Activated T-cell treated with anti-CD3 and anti-CD28 coated beads, Interleukin-2, amount 50 U/mL, for 48 hours (primary cell): Measurements from ENCODE around the gene TMEM40.
"Not testable (repeated sequence)": the region's sequence is repeated elsewhere in the genome, so short reads cannot be mapped to it uniquely, and the experiment has no call there.

Source experiments
- DNase-seq, 2 experiments: peaks; one replicate each; pipeline ENCODE4 v3.0.0-alpha.2; 2020

TMEM40 gene

GRCh38 chr3:12759097-12759679 lies at the start of gene TMEM40:
Gene TMEM40 (minus strand): TSS chr3:12759259. CDS start chr3:12749832, 9,427 bp downstream.
- DNase-seq = no peak

- no peak for DNase-seq
Observed at GRCh38 chr3:12808587-12808986, 49.5 kb upstream of the TMEM40 start.

GRCh38 chr3:12807601-12808359 lies 48.7 kb upstream of the TMEM40 start:
- no peak for DNase-seq

- DNase-seq = no peak
Observed at GRCh38 chr3:12807066-12807465, 48.0 kb upstream of the TMEM40 start.

GRCh38 chr3:12803371-12803770 lies 44.3 kb upstream of the TMEM40 start:
- no peak for DNase-seq

GRCh38 chr3:12799525-12800440 lies 40.7 kb upstream of the TMEM40 start:
- no peak for DNase-seq

- no peak for DNase-seq
Observed at GRCh38 chr3:12798559-12799179, 39.6 kb upstream of the TMEM40 start.

- DNase-seq = no peak
Observed at GRCh38 chr3:12797892-12798558, 39.0 kb upstream of the TMEM40 start.

GRCh38 chr3:12797124-12797891 lies 38.2 kb upstream of the TMEM40 start:
- DNase-seq = no peak

GRCh38 chr3:12796171-12797123 lies 37.4 kb upstream of the TMEM40 start, which contains the start of gene CAND2:
Gene CAND2 (plus strand): TSS chr3:12796680. CDS start chr3:12796721, 41 bp downstream.
- peak; percentile 46 to 64 for DNase-seq

GRCh38 chr3:12793701-12794100 lies 34.6 kb upstream of the TMEM40 start:
- no peak for DNase-seq

GRCh38 chr3:12791430-12791829 lies 32.4 kb upstream of the TMEM40 start:
- no peak for DNase-seq

- not testable (repeated sequence) for DNase-seq
Observed at GRCh38 chr3:12787967-12788690, 29.1 kb upstream of the TMEM40 start.

- DNase-seq = peak; percentile 85
Observed at GRCh38 chr3:12787346-12787745, 28.3 kb upstream of the TMEM40 start.

- no peak for DNase-seq
Observed at GRCh38 chr3:12785096-12785495, 26.0 kb upstream of the TMEM40 start.

- no peak for DNase-seq
Observed at GRCh38 chr3:12782172-12782815, 23.2 kb upstream of the TMEM40 start.

- DNase-seq = no peak
Observed at GRCh38 chr3:12780751-12781150, 21.7 kb upstream of the TMEM40 start.

- DNase-seq = no peak
Observed at GRCh38 chr3:12777171-12777570, 18.1 kb upstream of the TMEM40 start.

- DNase-seq = not testable (repeated sequence)
Observed at GRCh38 chr3:12775970-12776369, 16.9 kb upstream of the TMEM40 start.
